ENCODE measurements around the gene SLC13A4.

GRCh38 chr7:135672560-135673359 is 55.2 kb downstream of the SLC13A4 start:
- TF ChIP-seq POLR2A (IDR thresholded peaks at IDR 0.05) (no peak), CTCF (IDR thresholded peaks at IDR 0.05) (peak; percentile 49 to 88 (median 65)), POLR2AphosphoS5 (IDR thresholded peaks at IDR 0.05) (no peak)

Measured in breast epithelium (tissue), 3 donors.